Stimulated activated CD4-positive, alpha-beta T cell treated with anti-CD3 and anti-CD28 coated beads, Interleukin-15, amount 100 ng/mL, for 48 hours (primary cell): ENCODE measurements around the gene ITPKA.
"Not testable (repeated sequence)": the region's sequence is repeated elsewhere in the genome, so short reads cannot be mapped to it uniquely, and the experiment has no call there.

ENCODE experiments used
- DNase-seq, 2 donors: peaks; one replicate each; pipeline ENCODE4 v3.0.0-alpha.2; 2020; ENCODE audit warnings: low read depth in 2 of 2

The ITPKA gene

DNA sequence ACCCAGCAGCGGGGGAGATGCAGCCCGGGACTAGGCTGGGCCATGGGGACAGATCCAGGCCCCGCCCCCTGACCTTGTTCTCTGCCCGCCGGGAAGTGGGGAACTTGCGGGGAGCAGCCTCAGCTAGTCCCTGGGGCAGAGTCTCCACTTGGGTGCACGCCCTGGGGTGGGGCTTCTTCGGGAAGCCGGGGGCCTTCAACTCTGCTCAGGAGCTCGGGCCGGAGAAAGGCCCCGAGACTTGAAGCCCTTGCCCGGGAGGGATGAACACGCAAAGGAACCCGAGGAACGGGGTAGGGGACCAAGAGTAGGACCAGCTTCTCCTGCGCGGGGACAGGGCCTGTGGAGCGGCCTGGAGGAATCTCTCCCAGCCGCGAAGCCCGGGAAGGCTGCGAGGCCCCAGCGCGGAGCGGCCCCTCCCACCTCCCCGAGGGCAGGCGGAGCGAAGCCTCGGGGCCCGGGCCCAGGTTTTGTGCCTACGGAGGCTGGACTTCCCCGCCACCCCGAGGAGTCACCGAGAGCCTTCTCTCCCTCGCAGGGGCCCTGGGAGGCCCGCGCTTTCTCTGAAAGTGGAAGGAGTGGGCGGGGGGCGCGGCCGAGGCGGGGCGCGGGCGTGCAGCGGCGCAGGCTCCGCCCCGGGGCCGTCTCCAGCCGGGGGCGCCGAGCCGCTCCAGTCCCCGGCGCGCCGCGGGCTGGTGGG is at the start of gene ITPKA:
Gene ITPKA (plus strand): TSS at position 670 of the 697 bp plus-strand sequence. CDS start 54 bp downstream, outside the sequence.
- DNase-seq, result peak; percentile 84 to 91

DNA sequence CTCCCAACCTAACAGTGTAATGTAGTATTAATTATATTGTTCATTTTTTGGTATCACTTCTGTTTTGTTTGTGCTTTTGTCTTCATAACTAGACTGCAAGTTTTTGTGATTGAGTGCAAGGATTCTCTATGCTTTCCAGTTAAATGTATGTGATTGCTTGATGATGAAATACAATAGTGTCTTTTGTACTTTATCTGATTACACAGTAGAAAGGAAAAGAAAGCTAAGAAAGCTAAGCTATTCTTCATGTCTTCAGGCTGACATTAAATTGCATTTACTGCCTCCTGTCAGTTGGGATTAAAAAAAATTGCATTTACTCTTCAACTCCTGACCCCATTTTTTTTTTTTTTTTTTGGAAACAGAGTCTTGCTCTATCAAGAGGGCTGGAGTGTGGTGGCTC is 48.3 kb upstream of the ITPKA start:
- no peak for DNase-seq

DNA sequence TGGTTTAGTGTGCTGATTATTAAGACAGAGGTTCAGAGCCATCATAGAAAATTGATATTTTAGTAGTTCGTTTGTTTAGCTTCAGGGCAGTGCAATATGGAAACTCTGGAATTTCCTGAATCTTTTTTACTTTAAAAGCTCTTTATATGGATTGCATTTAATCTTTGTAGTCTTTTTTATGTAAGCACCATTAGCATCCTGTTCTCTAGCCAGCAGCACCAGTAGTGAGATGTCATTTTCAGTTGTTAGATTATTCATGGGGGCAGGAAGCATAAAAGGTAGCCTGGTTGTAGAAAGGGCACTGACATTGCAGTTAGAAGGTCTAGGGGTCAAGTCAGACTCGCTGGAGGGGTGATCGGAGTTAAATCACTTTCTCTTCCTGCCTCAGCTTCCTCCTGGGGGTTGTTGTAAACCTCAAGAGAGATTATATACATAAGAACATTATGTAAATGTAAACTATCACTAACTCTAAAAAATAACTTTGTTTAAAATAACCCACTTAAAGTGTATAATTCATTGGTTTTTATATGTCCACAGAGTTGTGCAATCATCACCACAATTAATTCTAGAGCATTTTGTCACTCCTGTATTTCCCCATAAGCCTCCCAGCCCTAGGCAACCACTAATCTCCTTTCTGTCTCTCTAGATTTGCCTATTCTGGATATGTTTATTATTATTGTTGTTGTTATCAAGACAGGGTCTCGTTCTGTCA is 31.4 kb upstream of the ITPKA start:
- no peak for DNase-seq

DNA sequence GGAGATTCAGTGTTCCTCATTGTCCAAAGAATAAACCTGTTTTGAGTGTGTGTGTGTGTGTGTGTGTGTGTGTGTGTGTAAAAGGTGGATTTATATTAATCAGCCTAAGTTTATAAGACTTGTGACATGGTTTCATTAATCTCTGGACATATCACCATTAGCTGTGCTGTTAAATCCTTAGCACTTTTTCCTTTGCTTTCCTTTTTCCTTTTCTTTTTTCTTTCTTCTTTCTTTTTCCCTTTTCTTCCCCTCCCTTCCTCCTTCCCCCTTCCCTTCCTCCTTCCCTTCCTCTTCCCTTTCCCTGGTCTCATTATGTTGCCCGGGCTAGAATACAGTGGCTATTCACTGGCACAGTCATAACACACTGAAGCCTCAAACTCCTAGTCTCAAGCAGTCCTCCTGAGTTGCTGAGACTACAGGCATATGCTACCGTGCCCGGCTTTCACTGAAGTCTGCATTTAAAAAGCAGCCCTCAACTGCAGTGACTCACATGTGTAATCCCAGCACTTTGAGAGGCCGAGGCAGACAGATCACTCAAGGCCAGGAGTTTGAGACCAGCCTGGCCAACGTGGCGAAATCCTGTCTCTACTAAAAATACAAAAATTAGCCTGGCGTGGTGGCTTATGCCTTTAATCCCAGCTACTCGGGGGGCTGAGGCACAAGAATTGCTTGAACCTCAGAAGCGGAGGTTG is 28.6 kb upstream of the ITPKA start:
- no peak for DNase-seq

DNA sequence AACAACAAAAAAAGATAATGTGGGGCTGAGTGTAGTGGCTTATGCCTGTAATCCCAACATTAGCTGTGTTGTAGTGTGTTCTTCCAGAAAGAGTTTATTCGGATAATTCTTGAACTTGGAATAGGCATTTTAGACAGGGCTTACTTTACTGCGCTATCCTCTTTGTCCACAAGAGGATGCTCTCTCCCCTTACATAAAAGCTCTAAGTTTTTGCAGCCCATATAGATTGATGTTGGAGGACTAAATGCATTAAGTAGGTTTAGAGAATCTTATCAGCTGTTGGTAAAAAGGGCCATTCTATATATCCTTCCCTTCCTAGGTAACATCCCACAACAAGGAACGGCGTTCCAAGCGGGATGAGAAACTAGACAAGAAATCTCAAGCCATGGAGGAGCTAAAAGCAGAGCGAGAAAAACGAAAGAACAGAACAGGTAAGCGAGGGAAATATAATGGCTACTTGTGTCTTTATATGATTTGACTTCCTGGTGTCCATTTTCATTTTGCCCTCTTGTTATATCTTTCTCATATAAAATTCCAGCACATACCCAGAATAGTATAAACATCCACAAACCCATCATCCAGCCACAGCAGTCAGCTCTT is 27.8 kb upstream of the ITPKA start:
- DNase-seq, result no peak

DNA sequence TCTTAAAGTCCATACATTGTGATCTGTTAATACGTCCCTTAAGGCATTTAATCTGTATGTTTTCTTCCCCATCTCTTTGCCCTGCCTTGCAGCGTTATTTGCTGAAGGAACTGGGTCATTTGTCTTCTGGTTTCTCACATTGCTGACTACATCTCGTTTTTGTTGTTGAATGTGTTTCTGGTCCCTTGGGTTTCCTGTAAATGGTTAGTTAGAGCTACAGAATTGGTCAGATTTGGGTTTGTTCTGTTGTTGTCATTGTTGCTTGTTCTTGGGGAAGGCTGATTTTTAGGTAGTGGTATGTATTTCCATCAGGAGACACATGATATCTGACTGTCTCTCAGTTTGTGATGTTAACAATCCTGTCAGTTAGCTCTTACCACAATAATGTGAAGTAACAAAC is 27.0 kb upstream of the ITPKA start:
- DNase-seq, result no peak

DNA sequence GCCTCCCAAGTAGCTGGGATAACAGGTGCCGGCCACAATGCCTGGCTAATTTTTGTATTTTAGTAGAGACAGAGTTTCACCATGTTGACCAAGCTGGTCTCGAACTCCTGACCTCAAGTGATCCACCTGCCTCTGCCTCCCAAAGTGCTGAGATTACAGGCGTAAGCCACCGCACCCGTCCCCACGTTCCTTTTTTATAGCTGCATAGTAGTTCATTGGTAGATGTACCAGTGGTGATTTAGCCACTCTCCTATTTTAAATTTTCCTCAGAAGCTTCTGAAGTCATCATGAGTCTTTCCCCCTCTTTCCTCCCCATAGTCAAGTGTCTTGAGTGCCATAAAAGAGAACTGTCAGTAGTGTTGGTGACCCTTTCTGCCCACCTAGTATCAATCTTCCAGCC is 24.0 kb upstream of the ITPKA start:
- not testable (repeated sequence) for DNase-seq

DNA sequence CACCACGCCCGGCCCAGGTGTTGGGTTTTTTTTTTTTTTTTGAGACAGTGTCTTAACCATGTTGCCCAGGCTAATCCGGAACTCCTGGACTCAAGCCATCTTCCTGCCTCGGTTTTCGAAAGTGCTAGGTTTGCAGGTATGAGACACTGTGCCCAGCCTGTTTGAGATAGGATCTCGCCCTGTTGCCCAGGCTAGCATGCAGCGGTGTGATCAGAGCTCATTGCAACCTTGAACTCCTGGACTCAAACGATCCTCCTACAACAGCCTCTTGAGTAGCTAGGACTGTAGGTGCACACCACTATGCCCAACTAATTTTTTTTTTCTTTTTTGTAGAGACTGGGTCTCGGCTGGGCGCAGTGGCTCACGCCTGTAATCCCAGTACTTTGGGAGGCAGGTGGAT is 20.3 kb upstream of the ITPKA start:
- no peak for DNase-seq

DNA sequence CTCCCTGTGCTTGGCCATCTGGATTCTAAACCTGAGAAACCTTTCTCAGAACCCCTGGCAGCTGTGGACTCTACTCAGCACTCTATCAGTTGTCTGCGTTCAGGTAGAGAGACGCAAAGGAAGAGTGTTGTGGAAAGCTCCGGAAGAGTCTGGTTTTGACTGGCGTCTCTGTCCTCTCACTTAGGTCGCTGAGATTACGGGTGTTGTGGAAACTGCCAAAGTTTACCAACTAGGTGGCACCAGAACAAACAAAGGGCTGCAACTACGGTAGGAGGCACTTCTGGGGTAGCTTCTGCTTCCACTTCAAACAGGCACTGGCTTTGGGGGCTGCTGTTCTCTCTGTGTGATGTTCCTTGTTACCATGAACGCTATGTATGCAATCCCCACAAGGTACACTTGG is 19.2 kb upstream of the ITPKA start:
- DNase-seq, result no peak

DNA sequence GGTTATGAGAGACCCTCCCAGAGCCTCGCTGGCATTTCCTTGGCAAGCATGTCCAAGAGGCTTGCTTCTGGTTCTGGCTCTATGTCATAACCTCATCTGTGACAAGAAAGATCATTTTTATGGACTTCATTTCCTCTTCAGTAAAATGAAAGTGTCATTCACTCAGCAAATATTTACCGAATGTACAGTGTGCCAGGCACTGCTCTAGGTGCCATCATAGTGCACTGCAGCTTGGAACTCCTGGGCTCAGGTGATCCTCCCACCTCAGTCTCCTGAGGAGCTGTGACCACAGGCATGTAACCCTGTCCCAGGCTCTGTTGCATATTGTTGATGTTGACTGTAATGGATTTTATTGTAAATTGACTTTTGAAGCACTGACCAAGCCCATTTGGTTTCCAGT is 18.7 kb upstream of the ITPKA start:
- DNase-seq, result no peak

DNA sequence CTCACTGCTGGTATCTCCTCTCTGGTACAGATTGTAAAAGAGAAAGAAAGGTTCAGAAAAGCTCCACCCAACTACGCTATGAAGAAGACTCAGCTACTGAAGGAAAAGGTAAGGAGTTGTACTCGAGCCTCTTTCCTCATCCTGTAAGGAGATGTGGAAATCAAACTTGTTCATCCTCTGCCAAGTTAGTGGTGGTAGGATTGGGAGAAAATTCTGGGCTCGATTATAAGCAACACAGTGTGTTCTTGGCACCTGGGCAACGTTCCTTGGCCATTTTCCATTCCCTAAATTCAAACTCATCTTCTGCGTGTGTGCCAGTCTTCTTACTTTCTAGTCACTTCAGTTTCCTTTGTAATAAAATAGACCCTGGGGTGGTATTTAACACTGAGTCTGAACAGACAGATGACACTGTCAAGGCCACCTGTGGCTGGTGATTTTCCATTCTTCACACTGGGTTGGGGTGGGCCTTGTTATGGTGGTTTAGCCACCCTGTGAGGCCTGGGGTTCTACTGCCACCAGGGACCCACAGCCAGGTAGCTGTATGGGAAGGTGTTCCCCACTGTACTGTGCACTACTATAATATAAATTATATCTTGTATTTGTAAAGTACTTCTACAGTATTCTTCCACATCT is 17.1 kb upstream of the ITPKA start:
- no peak for DNase-seq

DNA sequence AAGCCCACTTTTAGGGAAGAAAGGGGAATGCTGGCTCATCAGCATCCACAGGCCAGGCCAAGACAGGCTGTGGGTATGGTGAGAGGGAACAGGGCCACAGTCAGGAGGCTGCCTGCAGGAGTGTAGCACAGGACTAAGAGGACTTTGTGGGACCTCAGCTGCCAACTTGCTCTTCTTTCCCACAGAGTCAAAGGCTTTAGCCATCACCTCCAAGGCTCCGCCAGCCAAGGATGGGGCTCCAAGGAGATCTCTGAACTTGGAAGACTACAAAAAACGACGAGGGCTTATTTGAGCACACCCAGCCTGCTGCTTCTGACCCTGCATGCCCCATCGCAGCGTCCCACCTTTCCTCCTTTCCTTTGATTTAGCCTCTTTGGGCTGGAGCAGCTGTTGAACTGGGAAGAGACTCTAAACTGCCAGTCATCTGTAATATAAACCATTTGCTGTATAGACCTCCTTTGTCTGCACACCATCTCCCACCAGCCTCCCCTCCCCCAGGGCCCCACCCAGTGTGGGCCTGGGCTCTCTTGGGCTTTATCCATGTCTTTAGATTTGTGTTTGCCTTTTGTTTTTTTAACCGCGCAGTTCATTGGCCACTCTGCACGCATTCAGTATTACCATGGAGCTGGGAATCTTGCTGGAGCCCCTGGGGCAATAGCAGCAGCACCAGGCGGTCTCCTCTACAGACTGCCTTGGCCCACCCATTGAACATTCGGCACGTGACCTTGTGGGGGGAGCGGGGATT is 13.1 kb upstream of the ITPKA start:
- no peak for DNase-seq

DNA sequence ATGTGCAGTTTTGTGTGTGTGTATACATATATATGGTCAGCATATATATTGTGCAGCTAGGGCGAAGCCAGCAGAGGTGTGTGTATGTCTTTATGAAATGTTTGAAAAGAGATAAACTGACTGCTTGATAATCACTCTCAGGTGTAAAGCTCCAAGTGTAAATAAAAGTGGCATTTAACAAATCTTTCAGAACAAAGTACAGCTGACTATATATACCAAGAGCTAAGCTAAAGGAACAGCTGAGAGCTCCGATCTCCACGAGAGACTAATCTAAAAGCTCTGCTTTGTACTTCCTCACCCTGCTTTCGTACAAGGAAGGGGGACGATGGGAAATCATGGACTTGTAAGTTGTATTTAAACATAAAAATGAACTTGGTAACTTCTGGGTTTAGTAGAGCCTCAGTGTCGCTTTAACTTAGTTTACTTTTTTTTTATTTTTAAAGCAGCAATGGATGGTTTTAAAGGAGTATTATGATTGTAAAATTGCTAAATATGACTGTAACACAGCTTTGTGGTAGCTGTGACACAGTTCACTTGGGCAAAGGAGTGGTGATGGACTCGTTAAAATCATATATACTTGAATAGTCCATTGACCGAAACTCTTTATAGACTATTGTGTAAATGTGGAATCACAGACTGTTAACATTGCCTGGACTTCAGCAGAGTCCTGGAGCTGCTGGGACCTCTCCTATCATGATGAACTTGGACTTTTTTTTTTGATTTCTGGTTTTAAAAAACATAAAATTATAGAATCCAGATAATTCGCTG is 11.4 kb upstream of the ITPKA start:
- DNase-seq, result no peak

DNA sequence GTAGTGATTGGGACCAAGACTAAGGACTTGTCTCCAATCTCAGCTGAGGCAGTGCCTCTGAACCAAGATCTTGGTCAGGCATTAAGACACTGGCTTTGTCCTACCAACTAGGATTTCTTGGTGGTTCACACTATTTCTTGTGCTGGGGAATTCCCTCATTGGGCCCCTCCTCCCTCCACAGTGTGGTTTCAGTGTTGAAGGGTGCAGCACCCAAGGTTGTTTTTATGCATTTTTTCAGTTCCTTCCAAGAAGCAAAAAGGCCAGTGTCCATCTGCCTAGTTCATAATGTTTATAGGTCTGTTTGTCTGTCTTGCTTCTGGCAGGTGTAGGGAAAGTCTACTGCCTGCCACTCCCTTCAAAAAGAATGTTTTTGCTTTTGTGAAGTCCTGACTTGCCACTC is 10.6 kb upstream of the ITPKA start:
- DNase-seq, result no peak

DNA sequence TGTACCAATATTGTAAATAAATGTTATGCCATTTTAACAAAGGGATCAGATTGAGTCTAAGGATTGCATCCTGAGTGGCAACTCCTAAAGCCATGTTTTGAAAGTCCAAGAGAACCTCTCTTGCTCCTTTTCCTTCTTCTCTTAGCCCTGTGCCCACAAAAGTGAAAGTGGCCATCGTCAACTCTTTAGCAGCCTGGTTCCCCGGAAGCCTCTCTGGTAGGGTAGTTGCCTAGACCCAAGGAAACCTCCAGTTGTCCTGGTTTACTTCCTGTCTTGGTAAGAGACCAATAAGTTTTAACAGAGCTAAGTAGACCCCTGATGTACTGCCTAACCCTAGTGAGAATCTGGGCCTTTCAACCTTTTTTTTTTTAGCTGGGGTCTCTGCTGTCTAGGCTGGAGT is 10.2 kb upstream of the ITPKA start:
- DNase-seq, result no peak

DNA sequence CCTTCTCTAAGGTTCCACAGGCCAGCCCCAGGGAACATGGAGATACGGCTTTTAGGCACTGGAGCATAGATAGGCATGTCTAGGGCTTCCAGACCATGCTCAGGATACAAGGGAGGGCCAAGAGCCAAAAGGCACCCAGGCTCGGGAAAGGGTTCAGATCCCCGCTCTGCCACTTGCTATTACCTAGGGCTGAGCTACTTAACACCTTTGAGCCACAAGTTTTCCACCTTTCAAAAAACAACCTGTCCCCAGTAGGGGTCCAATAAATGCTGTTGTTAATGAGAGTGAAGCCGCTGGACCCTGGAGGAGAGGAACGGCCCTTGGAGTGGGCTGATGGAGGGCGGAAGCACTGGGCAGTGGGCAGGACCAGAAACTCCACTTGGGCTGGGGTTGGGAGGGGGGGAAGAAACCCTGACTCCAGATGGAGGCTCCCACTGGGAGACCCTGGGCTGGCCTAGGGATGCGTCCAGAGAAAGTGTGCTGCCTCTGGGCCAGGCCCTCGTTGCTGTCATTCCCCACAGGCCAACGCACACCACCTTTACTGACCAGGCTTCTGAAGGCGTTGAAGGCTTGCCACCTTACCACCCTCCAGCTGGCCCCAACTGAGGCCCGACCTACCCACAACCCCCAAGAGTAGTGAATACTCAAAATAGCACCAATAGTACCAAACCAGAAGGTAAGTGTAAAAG is 8.6 kb upstream of the ITPKA start:
- DNase-seq, result no peak

DNA sequence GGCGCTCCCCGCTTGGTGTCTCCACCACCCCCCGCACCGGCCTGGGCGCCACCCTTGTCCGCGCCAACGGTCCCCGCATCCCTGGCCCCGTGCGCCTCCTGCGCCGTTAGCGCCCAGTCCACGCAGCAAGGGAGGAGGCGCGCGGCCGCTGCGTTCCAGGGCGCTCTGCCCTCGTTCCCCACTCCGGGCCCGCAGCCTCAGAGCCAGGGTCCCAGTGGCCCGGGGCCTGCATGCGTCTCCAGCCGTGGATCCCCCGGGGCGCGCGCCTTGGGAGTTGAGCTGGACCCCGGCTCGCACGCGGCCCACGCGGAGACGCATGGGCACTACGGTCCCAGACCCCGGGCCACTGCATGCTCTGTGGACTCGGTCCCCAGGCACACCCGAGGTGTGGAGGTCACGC is 7.4 kb upstream of the ITPKA start:
- no peak for DNase-seq

DNA sequence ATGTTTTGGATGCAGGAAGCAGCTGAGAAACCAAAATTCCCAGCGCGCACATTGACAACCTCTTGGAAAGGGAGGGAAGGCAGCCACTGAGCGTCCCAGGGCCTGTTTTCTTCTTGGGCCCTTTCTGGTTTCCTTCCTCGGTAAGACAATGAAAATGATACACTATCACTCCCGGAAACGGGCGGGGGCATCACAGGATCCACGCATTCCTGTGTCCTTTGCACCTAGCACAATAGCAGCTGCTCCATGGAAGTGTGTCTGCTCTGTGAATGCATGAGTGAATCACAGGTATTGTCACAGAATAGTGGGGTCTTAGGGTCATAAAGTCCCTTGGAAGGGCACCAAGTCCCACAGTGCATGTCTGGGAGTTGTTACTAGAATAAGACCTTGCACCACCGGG is 6.3 kb upstream of the ITPKA start:
- DNase-seq, result no peak

DNA sequence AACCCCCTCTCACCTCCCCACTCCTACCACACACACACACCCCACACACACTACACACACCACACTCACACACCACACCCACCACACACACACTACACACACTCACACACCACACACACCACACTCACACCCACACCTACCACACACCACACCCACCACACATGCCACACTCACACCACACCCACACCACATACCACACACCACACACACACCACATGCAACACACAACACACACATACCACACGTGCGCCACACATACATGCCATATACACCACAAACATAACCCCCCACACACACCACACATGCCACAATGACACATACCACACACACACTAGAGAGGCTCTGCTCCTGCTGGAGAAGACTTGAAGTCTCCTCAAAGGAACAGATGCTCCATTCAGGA is 5.9 kb upstream of the ITPKA start:
- peak in 1 of 2 donors; percentile 16 for DNase-seq

DNA sequence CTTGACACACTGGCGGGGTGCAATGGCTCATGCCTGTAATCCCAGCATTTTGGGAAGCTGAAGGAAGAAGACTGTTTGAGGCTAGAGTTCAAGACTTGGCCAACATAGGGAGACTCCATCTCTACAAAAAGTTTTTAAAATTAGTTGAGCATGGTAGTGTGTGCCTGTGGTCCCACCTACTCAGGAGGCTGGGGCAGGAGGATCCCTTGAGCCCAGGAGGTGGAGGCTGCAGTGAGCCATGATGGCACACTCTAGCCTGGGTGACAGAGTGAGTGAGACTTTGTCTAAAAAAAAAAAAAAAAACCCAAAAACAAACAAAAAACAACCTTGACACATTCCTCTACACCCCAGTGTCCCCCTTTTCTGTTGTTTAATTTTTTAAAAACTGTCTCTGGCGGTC is 4.0 kb upstream of the ITPKA start:
- no peak for DNase-seq
